Adrenal gland (tissue), 5 donors: ENCODE results near the gene TMEM250.

ENCODE experiments used
- POLR2A ChIP-seq, 2 donors: fragments of 450-650 bp; IDR thresholded peaks; one replicate each; pipeline ENCODE4 v1.6.1; 2017; ENCODE audit warnings: antibody characterized with exemption in 2 of 2, mild to moderate bottlenecking in 2 of 2, moderate library complexity in 1 of 2
- TF ChIP-seq, protein P1 (sequence below), 6 experiments: fragments of 450-650 bp in 4 of 6; fragments of 200-600 bp in 2 of 6; sonication (generic) in 1 of 6; IDR thresholded peaks; 1 replicate in 5 of 6; 2 replicates in 1 of 6; pipeline versions ENCODE4 v1.5.1 to v1.8.0; 2016 to 2021; ENCODE audit warnings: antibody characterized with exemption in 6 of 6, mild to moderate bottlenecking in 2 of 6, moderate library complexity in 1 of 6
- donor health status: DM: no; HTN: no; CAD: no.

- TF ChIP-seq, protein P1, sequence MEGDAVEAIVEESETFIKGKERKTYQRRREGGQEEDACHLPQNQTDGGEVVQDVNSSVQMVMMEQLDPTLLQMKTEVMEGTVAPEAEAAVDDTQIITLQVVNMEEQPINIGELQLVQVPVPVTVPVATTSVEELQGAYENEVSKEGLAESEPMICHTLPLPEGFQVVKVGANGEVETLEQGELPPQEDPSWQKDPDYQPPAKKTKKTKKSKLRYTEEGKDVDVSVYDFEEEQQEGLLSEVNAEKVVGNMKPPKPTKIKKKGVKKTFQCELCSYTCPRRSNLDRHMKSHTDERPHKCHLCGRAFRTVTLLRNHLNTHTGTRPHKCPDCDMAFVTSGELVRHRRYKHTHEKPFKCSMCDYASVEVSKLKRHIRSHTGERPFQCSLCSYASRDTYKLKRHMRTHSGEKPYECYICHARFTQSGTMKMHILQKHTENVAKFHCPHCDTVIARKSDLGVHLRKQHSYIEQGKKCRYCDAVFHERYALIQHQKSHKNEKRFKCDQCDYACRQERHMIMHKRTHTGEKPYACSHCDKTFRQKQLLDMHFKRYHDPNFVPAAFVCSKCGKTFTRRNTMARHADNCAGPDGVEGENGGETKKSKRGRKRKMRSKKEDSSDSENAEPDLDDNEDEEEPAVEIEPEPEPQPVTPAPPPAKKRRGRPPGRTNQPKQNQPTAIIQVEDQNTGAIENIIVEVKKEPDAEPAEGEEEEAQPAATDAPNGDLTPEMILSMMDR (IDR thresholded peaks at IDR 0.05): peak in 1 of 6 experiments; percentile 10
- no peak for TF ChIP-seq POLR2A (IDR thresholded peaks at IDR 0.05)
Measured at GRCh38 chr9:136110082-136111061, 8.3 kb downstream of the TMEM250 start.
